HG03520 (cell line): ENCODE data around the gene NR4A1.

Source experiments
- ATAC-seq: cut with Tn5 transposase; IDR thresholded peaks from one replicate; pipeline ENCODE4 v1.9.1; 2021; ENCODE audit warnings: mild to moderate bottlenecking, moderate library complexity; ENCODE audit not compliant: unreplicated experiment

NR4A1 gene

DNA sequence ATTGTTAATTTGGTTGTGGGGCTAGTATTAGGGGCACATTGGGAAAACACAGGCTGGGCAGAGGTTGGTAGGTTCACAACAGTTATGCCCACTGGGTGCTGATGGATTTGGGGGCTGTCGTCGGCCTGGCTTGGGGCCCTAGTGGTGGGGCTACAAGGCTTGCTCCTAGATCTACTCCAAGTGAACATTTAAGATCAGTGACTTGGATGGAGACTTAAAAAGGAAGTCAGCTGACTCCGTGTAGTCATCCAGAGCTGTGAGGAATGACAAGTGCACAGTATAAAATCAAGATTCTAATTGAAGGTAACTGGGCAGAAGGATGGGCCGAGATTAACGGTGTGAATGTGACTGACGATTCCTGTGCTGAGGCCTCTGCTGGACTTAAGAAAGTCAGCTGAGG lies 12.8 kb upstream of the NR4A1 start:
- ATAC-seq: no peak

DNA sequence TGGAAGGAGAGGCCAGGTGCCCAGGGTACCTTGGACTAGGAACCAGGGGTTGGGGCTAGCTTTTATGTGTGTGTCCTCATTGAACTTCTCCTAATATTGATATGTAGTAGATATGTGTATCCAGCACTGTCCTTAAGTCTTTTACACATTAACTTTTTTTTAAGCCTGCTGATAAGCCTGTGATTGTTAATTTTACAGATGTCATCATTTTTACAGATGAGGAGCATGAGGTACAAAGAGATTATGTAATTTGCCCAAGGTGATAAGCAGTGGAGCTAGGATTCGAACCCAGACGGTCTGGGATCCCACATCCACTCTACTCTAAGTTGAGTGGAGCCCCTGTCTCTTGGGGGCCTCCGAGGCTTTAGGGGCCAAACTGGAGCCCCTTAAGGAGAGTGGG lies 10.2 kb upstream of the NR4A1 start:
- no peak for ATAC-seq

DNA sequence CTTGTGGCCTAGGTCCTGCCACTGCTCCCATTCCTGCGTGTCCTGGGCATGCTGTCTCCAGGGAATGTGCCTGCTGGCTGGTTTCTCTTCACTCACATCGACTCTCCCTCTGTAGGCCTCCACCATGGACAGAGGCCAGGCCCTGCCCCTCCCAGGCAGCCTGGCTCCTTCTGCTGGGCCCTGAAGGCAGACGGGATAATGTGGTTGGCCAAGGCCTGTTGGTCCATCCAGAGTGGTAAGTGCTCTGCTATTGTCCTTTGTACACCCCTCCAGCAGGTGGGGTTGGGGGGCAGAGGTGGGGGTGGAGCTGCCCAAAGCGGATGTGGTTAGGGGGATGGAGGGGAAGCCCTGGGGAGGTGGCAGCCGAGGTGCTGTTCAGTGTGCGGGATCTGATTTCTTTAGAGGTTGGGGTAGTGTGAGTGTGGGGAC lies 9.5 kb upstream of the NR4A1 start:
- ATAC-seq: no peak

DNA sequence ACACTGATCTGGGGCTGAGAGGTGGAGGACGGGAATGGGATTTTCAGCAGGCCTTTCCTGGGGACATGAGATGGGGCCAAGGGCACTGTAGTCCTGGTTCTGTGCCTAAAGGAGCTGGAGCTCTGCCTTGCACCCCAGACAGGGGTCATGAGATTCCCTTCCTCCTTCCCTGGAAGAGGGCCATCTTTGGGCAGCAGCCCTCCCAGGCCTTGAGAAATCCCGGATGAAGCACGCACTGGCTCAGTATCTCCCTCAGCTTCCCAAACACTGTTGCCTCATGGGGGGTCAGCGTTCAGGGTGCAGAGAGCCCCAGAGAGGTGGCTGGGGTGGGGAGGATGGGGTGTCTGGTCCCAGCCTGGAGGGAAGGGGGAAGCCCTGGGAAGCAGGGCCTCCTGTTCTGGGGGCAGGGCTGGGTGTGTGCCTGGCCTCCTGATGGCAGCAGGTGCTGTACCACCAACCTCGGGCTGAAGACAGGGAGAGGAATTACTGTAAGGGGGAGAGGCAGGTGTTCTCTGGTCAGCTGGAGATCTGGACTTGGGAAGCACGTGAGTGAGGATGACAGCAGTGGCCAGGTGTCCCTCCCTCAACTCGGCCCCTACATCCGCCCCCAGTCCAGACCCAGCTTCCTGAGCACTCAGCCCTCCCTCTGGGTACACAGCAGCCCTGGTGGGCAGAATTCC lies 8.4 kb upstream of the NR4A1 start:
- ATAC-seq: no peak

DNA sequence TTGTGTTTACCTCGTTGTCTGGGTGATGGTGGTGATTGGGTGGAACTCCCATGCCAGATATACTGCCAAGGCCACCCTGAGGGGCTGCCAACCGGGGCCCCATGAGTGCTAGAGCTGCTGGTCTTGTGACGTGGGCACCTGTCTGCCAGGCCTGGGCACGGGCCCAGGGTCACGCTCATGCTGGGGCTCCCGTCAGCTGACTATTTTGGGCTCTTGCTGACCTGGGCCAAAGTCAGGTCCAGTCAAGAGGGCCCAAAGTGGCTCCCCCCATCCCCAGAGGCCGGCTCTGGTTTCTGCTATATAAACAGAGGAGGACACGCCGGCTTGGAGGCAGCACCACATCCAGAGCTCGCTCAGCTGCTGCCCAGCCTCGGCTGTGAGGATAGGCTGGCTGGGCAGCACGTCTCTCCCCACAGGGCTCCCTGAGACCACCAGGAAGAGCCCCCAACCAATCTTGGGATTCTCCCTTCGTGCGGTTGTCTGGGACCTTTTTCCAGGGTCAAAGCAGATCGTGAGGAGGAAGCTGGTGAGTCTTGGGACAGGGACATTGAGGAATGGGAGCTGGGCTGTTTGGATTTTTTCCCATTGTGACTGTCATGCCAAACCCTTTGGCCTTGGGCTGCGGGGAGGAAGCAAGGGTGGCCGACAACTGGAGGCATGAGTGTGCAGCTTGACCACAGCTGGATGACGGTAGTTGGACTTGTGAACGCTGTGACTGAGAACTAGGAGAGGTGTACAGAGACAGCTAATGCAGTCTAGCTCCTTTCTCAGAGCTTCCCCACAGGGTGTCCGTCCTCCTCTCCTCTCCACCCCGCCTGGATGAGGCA lies 7.6 kb upstream of the NR4A1 start:
- ATAC-seq: no peak

DNA sequence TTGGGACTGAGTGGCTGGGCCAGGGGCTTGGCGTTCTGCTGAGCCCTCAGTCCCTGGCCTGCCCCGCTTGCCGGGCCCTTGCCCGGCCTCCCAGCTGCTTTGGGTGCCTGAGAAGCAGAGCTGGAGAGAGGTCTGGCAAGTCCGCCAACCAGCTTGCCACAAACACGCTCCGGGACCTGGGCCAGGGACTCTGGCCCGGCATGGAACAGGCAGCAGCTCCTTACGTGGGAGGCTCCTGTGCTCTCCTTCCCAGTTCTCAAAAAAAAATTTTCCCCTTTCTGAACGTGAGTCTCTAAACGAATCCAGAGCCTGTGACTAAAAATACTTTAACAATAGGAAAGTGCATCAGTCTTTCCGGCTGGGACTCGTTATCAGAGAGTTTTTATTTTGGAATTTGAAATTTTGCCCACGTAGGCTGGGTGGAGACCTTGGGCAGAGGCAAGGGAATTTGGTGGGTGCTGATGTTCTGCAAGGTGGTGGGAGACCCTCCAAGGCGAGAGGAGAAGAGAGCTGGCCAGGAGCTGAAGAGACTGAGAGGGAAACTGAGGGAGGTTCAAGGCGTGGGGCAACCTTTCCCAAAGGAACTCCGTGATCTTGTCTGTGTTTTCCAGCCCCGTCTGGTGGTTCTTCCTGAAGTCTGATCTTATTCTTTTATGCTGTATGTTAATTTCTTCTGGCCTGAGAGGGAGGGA lies 6.8 kb upstream of the NR4A1 start:
- ATAC-seq: no peak

DNA sequence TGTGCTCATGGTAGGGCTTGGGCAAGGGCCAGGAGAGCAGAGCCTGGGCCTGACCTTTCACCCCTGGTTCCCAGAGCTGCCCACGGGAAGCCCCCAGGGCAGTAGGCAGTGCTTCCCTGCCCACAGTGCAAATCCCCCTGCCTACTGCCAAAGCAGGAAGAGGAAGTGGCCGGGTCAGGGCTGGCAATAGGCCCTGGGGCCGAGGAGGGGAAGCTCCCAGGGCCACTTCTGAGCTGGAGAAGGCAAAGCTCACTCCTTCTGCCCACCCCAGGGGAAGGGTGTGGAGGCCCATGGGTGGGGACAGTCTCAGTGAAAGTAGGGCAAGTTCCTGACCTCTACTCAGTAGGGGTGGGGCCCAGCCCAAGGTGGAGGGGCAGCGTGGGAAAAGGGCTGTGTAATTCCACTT lies 5.4 kb upstream of the NR4A1 start:
- ATAC-seq: no peak

DNA sequence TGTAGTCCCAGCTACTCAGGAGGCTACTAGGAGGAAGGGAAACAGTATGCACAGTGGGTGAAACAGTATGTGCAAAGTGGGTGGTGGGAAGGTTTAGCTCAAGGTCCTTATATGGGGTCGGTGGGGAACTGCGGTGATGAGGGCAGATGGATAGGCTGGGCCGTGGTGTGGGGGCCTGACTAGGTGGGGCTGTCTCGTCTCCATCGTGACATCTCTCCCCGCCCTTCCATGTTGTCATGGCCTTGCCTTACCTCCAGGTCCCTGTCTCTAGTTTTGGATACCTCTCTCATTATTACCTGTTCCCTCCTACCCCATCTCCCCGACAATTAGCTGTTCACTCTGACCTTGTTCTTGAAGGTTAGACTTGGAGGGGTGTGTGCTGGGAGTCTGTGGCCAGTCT lies 4.4 kb upstream of the NR4A1 start:
- ATAC-seq: no peak

DNA sequence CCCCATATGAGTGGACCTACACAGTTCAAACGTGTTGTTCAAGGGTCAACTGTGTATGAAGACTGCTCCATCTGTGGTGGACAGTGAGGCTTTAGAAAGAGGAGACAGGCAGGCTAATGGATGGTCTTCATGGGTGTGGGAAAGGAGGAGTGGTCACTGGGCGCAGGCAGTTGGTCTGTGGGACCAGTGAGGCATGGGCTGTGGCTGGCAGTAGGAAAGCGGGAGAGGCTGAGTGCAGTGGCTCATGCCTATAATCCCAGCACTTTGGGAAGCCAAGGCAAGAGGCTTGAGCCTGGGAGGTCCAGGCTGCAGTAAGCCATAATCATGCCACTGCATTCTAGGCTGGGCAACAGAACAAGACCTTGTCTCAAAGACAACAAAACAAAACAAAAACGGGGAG lies 2.0 kb upstream of the NR4A1 start:
- ATAC-seq: no peak

DNA sequence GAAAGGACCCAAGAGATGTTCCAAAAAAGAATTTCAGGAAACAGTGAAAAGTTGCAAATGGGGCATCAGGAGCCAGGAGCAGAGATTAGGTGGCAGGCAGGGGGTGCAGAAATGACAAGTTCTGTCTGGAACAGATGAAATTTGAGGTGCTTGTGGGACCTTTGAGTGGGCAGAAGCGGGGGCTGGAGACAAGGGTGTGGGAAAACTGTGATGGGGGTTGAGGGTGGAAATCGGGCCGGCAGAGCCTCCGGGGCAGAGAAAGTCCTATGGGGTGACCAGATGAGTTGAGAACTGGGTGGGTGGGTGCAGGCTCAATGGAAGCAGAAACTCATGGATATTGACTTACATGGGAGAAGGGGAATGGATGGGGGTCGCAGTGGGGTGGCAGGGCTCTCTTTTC lies 1.6 kb upstream of the NR4A1 start:
- no peak for ATAC-seq

DNA sequence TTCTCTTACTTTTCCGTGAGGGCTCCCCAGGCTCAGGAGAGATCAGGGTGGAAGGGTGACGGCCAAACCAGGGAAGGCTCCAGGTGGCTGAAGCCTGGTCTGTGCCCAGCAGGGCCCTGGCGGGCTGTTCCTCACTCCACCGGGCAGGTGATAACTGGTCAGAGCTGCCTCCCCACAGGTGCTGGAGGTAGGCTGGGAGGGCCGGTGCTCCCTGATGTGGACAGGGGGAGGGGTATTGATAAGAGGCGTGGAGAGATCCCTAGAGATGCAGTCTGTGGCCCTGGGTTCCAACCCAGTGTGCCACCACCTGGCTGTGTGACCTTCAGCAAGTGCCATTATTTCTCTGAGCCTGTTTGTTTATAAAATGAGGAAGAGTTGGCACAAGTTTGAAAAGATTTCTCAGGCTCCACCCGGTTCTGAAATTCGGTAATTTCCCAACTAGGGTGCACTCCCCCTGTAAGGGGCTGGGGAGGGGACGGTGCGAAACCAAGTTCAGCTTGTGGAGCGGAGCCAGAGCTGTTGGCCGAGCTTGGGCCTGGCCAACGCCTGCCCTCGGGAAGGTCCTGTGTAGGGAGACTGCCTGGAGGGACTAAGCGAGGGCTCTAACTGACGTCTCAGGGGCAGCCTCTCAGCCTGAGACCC lies 1.0 kb upstream of the NR4A1 start:
- no peak for ATAC-seq

DNA sequence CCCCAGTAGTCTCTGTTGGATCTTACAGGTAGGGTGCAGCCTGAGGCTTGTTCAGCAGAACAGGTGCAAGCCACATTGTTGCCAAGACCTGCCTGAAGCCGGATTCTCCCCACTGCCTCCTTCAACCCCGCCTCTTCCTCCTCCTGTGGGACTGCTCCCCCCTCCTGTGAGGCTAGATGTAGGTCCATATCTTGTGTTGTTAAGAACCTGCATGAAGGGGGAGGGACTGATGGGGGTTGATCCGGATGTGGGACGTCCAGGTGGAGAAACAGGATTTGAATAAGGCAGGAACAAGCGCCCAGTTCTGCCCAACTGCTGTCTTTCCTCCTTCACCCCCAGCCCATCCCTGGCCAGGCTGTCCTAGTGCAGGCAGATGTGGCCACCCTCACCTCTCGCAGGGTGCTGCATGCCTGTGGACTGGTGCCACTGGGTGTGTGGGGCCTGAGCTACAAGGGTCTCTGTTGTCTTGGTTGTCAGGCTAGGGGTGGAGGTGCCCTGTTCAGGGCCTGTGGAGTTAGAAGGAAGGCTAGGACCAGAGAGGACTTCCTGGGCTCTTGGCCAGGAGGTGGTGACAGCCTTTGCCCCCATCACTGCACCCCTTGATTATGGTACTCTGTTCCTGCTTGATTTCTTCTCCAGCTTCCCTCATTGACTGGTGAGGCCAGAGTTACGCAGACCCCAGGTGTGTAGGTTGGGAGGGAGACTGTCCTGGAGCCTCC lies 1.4 kb downstream of the NR4A1 start:
- no peak for ATAC-seq

DNA sequence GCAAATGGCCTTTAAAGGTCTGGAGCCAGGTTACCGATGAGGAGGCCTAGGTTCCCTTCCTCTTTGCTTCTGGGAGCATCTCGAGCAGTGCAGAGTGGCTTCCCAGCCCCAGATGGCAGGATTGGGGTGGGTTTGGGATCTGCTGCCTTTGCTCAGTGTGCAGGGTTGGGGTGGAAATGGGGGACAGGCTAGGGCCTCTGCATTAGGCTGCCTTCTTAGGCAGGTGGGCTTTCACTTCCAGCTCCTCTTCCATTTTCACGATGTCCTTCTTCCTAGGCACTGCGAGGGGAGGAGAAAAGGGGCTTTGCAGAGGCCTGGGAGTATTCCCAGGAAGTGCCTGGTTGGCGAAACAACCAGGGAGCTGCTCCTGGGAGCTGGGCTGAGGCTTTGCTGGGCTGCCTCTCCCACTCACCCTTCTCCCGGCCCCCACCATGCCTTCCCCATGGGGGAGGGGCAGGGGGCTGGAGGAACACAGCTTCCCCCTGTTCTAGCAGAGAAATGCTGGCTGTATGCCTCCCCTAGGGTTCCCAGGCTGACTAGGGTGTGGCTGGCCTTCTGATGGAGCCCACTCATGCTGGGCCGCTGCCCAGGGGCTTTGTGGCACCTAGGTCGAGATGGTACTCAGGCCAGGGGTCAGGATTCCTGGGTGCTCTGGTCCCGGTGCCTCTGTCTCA lies 2.4 kb downstream of the NR4A1 start:
- ATAC-seq: no peak

DNA sequence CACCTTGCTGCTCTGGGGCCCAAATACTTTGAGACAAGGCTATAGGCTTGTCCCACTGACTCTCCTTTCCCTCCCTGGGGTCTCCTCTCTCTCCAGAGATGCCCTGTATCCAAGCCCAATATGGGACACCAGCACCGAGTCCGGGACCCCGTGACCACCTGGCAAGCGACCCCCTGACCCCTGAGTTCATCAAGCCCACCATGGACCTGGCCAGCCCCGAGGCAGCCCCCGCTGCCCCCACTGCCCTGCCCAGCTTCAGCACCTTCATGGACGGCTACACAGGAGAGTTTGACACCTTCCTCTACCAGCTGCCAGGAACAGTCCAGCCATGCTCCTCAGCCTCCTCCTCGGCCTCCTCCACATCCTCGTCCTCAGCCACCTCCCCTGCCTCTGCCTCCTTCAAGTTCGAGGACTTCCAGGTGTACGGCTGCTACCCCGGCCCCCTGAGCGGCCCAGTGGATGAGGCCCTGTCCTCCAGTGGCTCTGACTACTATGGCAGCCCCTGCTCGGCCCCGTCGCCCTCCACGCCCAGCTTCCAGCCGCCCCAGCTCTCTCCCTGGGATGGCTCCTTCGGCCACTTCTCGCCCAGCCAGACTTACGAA lies 3.1 kb downstream of the NR4A1 start:
- no peak for ATAC-seq

DNA sequence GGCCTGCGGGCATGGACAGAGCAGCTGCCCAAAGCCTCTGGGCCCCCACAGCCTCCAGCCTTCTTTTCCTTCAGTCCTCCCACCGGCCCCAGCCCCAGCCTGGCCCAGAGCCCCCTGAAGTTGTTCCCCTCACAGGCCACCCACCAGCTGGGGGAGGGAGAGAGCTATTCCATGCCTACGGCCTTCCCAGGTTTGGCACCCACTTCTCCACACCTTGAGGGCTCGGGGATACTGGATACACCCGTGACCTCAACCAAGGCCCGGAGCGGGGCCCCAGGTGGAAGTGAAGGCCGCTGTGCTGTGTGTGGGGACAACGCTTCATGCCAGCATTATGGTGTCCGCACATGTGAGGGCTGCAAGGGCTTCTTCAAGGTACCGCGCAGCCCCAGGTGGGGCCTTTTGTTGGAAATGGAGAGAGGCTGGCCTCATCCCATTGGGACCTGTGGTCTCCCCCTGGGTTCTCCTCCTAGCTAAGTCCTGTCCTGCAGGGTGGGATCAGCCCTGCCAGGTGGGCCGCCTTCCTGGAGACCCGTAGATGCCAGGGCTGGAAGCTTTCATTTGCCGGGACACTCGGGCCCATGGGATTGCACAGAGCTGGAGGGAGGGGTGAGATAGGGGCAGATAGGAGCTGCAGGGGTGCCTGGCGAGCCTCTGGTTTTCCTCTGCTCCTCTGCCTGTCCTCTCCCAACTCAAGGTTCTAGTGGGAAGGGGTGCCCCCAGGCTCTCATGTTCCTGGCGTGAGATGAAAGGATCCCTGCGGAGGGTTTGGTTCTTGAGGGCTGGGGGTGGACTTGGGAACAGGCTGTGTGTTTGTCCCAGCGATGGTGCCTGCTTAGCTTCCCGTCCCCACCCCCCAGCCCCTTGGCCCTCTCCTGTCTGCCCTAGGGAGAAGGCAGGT lies 3.8 kb downstream of the NR4A1 start:
- no peak for ATAC-seq

DNA sequence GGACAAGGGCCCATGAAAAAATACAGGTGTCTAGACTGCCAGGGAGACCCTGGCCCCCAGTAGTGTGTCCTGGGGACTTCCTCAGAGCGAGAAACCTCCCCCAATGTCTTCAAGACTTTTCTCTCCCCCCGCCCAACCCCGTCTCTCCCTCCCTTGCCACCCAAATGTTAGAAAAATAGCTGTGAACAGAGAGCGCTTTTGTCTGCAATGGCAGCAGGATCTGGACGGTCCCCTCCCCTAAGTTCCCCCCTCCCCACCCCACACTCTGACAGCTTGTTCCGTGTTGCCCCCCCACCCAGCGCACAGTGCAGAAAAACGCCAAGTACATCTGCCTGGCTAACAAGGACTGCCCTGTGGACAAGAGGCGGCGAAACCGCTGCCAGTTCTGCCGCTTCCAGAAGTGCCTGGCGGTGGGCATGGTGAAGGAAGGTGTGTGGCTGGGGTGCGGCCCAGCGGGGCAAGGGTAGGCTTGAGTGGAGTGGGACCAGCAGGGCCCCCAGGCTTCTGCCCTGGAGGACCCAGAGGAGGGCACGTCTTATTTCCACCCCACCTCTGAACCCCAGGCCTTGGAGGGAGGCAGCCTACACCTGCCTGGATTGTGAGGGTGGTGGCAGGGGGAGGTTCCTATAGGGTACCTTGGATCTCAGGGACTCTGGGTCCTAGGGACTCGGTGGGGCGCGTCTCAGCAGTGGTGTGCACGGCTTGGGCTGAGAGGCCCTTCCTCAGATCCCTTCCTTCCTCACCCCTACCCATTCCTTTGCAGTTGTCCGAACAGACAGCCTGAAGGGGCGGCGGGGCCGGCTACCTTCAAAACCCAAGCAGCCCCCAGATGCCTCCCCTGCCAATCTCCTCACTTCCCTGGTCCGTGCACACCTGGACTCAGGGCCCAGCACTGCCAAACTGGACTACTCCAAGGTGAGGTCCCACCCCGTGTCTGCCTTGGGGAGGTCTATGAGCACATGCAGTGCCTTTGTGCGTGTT lies 4.8 kb downstream of the NR4A1 start:
- ATAC-seq: no peak

DNA sequence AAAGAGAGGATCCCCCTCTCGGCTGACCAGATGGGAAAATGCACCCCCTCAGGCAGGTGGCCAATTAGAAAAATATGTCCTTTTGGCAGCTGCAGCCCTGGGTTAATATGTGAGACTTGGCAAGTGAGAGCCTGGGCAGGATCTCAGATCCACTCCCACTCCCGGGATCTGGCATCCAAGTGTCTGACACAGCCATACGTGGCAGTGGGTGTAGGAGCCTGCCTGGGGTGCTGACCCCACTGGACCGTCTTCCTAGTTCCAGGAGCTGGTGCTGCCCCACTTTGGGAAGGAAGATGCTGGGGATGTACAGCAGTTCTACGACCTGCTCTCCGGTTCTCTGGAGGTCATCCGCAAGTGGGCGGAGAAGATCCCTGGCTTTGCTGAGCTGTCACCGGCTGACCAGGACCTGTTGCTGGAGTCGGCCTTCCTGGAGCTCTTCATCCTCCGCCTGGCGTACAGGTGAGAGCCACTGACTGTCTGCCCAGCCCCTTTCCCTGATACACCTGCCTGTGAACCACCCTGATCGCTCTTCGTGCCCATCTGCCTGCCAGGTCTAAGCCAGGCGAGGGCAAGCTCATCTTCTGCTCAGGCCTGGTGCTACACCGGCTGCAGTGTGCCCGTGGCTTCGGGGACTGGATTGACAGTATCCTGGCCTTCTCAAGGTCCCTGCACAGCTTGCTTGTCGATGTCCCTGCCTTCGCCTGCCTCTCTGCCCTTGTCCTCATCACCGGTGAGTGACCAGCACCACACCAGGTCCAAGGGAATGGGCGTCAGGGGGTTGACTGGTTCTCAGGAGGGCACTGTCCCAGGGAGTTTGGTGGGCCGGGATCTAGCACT lies 5.8 kb downstream of the NR4A1 start:
- no peak for ATAC-seq
